Astrocyte (in vitro differentiated cells and primary cell): ENCODE data around the gene CCSER1. TPM values are rescaled to one million over a fixed set of nuclear protein-coding genes. Genes with fewer than 3 reads are reported as not detected.
A peak's percentile ranks its signal among the peaks of the same experiment; 100 is the strongest.

Experiments used
- DNase-seq: peaks from one replicate; pipeline ENCODE4 v3.0.0-alpha.2; 2010; ENCODE audit warnings: low read depth
- FAIRE-seq: peaks from 2 replicates; lab custom pipeline; 2011; peaks lifted over from hg19 to GRCh38; lab: Jason Lieb, UNC
- H2AFZ ChIP-seq: 2 replicates; pipeline ENCODE4 v1.6.0; 2012; ENCODE audit warnings: low read depth, low read length, inconsistent platforms
- H3K27ac ChIP-seq: 2 replicates; pipeline ENCODE4 v1.5.1; 2011; ENCODE audit warnings: low read depth, low read length, inconsistent platforms
- H3K27me3 ChIP-seq: 2 replicates; pipeline ENCODE4 v1.6.0; 2011; ENCODE audit warnings: low read length, inconsistent platforms; ENCODE audit not compliant: insufficient read depth
- H3K36me3 ChIP-seq: 2 replicates; pipeline ENCODE4 v1.5.1; 2011; ENCODE audit warnings: low read length, inconsistent platforms; ENCODE audit not compliant: insufficient read depth
- H3K4me1 ChIP-seq: 2 replicates; pipeline ENCODE4 v1.5.1; 2011; ENCODE audit warnings: low read length, inconsistent platforms; ENCODE audit not compliant: insufficient read depth
- H3K4me2 ChIP-seq: 2 replicates; pipeline ENCODE4 v1.6.0; 2012; ENCODE audit warnings: low read length, inconsistent platforms
- H3K4me3 ChIP-seq: 2 replicates; pipeline ENCODE4 v1.5.1; 2011; ENCODE audit warnings: low read depth, mild to moderate bottlenecking, low read length, inconsistent platforms; ENCODE audit not compliant: insufficient read depth
- H3K79me2 ChIP-seq: 2 replicates; pipeline ENCODE4 v1.6.0; 2012; ENCODE audit warnings: mild to moderate bottlenecking, low read length, inconsistent platforms; ENCODE audit not compliant: insufficient read depth
- H3K9ac ChIP-seq: 2 replicates; pipeline ENCODE4 v1.6.0; 2012; ENCODE audit warnings: mild to moderate bottlenecking, low read length, inconsistent platforms
- H3K9me3 ChIP-seq: 2 replicates; pipeline ENCODE4 v1.5.1; 2012; ENCODE audit warnings: low read depth, mild to moderate bottlenecking, low read length, inconsistent platforms; ENCODE audit not compliant: insufficient read depth
- H4K20me1 ChIP-seq: 2 replicates; pipeline ENCODE4 v1.6.0; 2012; ENCODE audit warnings: low read length, inconsistent platforms; ENCODE audit not compliant: insufficient read depth
- H3K27ac Mint-ChIP-seq: one replicate; pipeline ENCODE4 v1.8.0; 2021; ENCODE audit warnings: mild to moderate bottlenecking, mixed read lengths; ENCODE audit not compliant: unreplicated experiment
- H3K27me3 Mint-ChIP-seq: one replicate; pipeline ENCODE4 v1.8.0; 2021; ENCODE audit warnings: low read depth, mixed read lengths; ENCODE audit not compliant: unreplicated experiment
- H3K36me3 Mint-ChIP-seq: one replicate; pipeline ENCODE4 v1.8.0; 2021; ENCODE audit warnings: low read depth, mixed read lengths; ENCODE audit not compliant: unreplicated experiment
- H3K4me1 Mint-ChIP-seq: one replicate; pipeline ENCODE4 v1.8.0; 2021; ENCODE audit warnings: low read depth, mixed read lengths; ENCODE audit not compliant: unreplicated experiment
- H3K4me3 Mint-ChIP-seq: one replicate; pipeline ENCODE4 v1.8.0; 2021; ENCODE audit warnings: mild to moderate bottlenecking, moderate library complexity, mixed read lengths; ENCODE audit not compliant: unreplicated experiment
- H3K9me3 Mint-ChIP-seq: one replicate; pipeline ENCODE4 v1.8.0; 2021; ENCODE audit warnings: mild to moderate bottlenecking, mixed read lengths; ENCODE audit not compliant: unreplicated experiment
- CTCF ChIP-seq: IDR thresholded peaks from 2 replicates; pipeline ENCODE4 v1.5.1; 2011; ENCODE audit warnings: low read depth, mild to moderate bottlenecking, inconsistent platforms, low read length, moderate library complexity; ENCODE audit not compliant: insufficient read depth
- EZH2 ChIP-seq: IDR thresholded peaks from 2 replicates; pipeline ENCODE4 v1.6.1; 2012; ENCODE audit warnings: mild to moderate bottlenecking, low read length, inconsistent platforms; ENCODE audit not compliant: insufficient read depth
- total RNA-seq: library from RNA; stranded (reverse); gene quantifications from 2 replicates; pipeline ENCODE4 v1.2.1, GENCODE V29; 2021

Gene CCSER1
- total RNA-seq, 1 donor from 2014 or later = 2.2 TPM

- Histone ChIP-seq H3K27me3 (no peaks in the 10 kb centered on the region), H3K27ac (no peak overlapping the region), H3K9me3 (peaks cover 3% of the 10 kb centered on the region), H2AFZ (no peak overlapping the region), H4K20me1 (no peaks in the 10 kb centered on the region), H3K4me1 (no peaks in the 10 kb centered on the region), H3K4me2 (no peak overlapping the region), H3K36me3 (no peaks in the 10 kb centered on the region), H3K4me3 (no peak overlapping the region), H3K9ac (no peak overlapping the region), H3K79me2 (no peaks in the 10 kb centered on the region)
- Mint-ChIP-seq H3K9me3 (no peaks in the 10 kb centered on the region), H3K4me3 (no peak overlapping the region), H3K36me3 (no peaks in the 10 kb centered on the region), H3K27ac (no peak overlapping the region), H3K4me1 (no peaks in the 10 kb centered on the region), H3K27me3 (peaks cover 2% of the 10 kb centered on the region)
- TF ChIP-seq EZH2 (no peak), CTCF (no peak)
- no peak for DNase-seq
- FAIRE-seq = no peak
Measured at GRCh38 chr4:90457817-90458216, 330.6 kb downstream of the CCSER1 start.

- H3K9me3 ChIP-seq = peaks cover 3% of the 10 kb centered on the region
- H3K27me3 Mint-ChIP-seq = peaks cover 2% of the 10 kb centered on the region
- no peak overlapping the region for H3K4me3 Mint-ChIP-seq
- FAIRE-seq = no peak
- no peak overlapping the region for H3K27ac Mint-ChIP-seq
- H3K4me2 ChIP-seq = no peak overlapping the region
- no peaks in the 10 kb centered on the region for H3K4me1 Mint-ChIP-seq
- H4K20me1 ChIP-seq = no peaks in the 10 kb centered on the region
- TF ChIP-seq CTCF = no peak
- no peak for TF ChIP-seq EZH2
- no peak overlapping the region for H3K27ac ChIP-seq
- H3K36me3 Mint-ChIP-seq = no peaks in the 10 kb centered on the region
- H3K4me3 ChIP-seq = no peak overlapping the region
- no peak overlapping the region for H3K9ac ChIP-seq
- H3K36me3 ChIP-seq = no peaks in the 10 kb centered on the region
- H3K79me2 ChIP-seq = no peaks in the 10 kb centered on the region
- no peak overlapping the region for H2AFZ ChIP-seq
- H3K27me3 ChIP-seq = no peaks in the 10 kb centered on the region
- DNase-seq = no peak
- H3K4me1 ChIP-seq = no peaks in the 10 kb centered on the region
- H3K9me3 Mint-ChIP-seq = no peaks in the 10 kb centered on the region
Measured at GRCh38 chr4:90458576-90458975, 331.4 kb downstream of the CCSER1 start.

- no peaks in the 10 kb centered on the region for H4K20me1 ChIP-seq
- Mint-ChIP-seq H3K27ac (peak overlapping the region; percentile 38), H3K4me1 (no peaks in the 10 kb centered on the region), H3K4me3 (no peak overlapping the region), H3K9me3 (no peaks in the 10 kb centered on the region), H3K27me3 (no peaks in the 10 kb centered on the region), H3K36me3 (no peaks in the 10 kb centered on the region)
- H3K79me2 ChIP-seq = no peaks in the 10 kb centered on the region
- no peak overlapping the region for H3K4me2 ChIP-seq
- no peak overlapping the region for H2AFZ ChIP-seq
- DNase-seq (no peak), FAIRE-seq (no peak)
- TF ChIP-seq CTCF = no peak
- no peak for TF ChIP-seq EZH2
- no peak overlapping the region for H3K9ac ChIP-seq
- no peak overlapping the region for H3K27ac ChIP-seq
- no peaks in the 10 kb centered on the region for H3K9me3 ChIP-seq
- H3K27me3 ChIP-seq = no peaks in the 10 kb centered on the region
- no peaks in the 10 kb centered on the region for H3K4me1 ChIP-seq
- H3K36me3 ChIP-seq = no peaks in the 10 kb centered on the region
- H3K4me3 ChIP-seq = no peak overlapping the region
Measured at GRCh38 chr4:90474484-90474883, 347.3 kb downstream of the CCSER1 start.
